ENCODE results near the gene PLXNA4. TPM values are rescaled to one million over a fixed set of nuclear protein-coding genes. Genes with fewer than 3 reads are reported as not detected.

The PLXNA4 gene
- total RNA-seq, 2 donors from 2014 or later = 0.41 to 2.8 TPM

- Histone ChIP-seq H3K27ac (no peak overlapping the region), H3K4me3 (no peak overlapping the region), H3K27me3 (replicated peaks; ENCODE audit: insufficient read depth) (no peaks in the 10 kb centered on the region), H3K4me1 (replicated peaks) (no peaks in the 10 kb centered on the region), H3K9me3 (no peaks in the 10 kb centered on the region), H3K36me3 (no peaks in the 10 kb centered on the region)
- TF ChIP-seq, protein P1, sequence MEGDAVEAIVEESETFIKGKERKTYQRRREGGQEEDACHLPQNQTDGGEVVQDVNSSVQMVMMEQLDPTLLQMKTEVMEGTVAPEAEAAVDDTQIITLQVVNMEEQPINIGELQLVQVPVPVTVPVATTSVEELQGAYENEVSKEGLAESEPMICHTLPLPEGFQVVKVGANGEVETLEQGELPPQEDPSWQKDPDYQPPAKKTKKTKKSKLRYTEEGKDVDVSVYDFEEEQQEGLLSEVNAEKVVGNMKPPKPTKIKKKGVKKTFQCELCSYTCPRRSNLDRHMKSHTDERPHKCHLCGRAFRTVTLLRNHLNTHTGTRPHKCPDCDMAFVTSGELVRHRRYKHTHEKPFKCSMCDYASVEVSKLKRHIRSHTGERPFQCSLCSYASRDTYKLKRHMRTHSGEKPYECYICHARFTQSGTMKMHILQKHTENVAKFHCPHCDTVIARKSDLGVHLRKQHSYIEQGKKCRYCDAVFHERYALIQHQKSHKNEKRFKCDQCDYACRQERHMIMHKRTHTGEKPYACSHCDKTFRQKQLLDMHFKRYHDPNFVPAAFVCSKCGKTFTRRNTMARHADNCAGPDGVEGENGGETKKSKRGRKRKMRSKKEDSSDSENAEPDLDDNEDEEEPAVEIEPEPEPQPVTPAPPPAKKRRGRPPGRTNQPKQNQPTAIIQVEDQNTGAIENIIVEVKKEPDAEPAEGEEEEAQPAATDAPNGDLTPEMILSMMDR (IDR thresholded peaks at IDR 0.05) = no peak
- TF ChIP-seq POLR2A (IDR thresholded peaks at IDR 0.05) (no peak), POLR2AphosphoS5 (IDR thresholded peaks at IDR 0.05) (no peak)
- no peak for DNase-seq (ENCODE audit: low spot score)
- intact Hi-C loops (cut with DNase I) = no loop called here
- 91% methylated on average over 5 of the region's 5 CpGs for WGBS
These were observed 136.1 kb downstream of the PLXNA4 start for GRCh38 chr7:132440151-132440550.

DNA sequence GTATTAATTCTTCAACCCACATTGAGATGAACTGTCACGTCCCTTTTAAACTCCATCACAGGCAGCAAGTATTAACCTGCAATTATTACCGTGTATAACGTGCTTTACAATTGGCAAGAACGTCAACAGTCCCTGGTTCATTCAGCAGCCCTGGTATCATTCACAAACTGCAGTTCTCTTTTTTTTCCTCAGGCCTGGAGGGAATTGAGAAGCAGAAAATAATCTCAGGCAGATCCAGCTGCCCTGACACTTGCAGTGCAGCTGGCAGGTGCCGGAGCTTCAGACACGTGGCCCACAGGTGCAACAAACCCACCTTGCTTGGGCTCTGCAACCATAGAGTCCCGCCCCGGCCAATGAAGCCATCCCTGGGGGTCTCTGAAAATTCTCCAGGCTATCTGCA is 137.3 kb downstream of the PLXNA4 start:
- Histone ChIP-seq H3K4me1 (replicated peaks) (no peaks in the 10 kb centered on the region), H3K27ac (no peak overlapping the region), H3K27me3 (replicated peaks; ENCODE audit: insufficient read depth) (no peaks in the 10 kb centered on the region), H3K4me3 (no peak overlapping the region), H3K36me3 (no peaks in the 10 kb centered on the region), H3K9me3 (no peaks in the 10 kb centered on the region)
- 65% methylated on average over 8 of the region's 8 CpGs for WGBS
- no peak for TF ChIP-seq POLR2A (IDR thresholded peaks at IDR 0.05)
- TF ChIP-seq, protein P1 (IDR thresholded peaks at IDR 0.05) = no peak
- no peak for TF ChIP-seq POLR2AphosphoS5 (IDR thresholded peaks at IDR 0.05)
- DNase-seq (ENCODE audit: low spot score) = no peak
- intact Hi-C loops (cut with DNase I) = no loop called here

GRCh38 chr7:132437730-132438129 is 138.5 kb downstream of the PLXNA4 start:
- no peak overlapping the region for H3K4me3 ChIP-seq
- H3K9me3 ChIP-seq = no peaks in the 10 kb centered on the region
- H3K4me1 ChIP-seq (replicated peaks) = no peaks in the 10 kb centered on the region
- WGBS = 84% methylated on average over 5 of the region's 5 CpGs
- no peak overlapping the region for H3K27ac ChIP-seq
- TF ChIP-seq POLR2A (IDR thresholded peaks at IDR 0.05) = no peak
- TF ChIP-seq, protein P1 (IDR thresholded peaks at IDR 0.05) = no peak
- TF ChIP-seq POLR2AphosphoS5 (IDR thresholded peaks at IDR 0.05) = no peak
- no peaks in the 10 kb centered on the region for H3K27me3 ChIP-seq (replicated peaks; ENCODE audit: insufficient read depth)
- no peak for DNase-seq (ENCODE audit: low spot score)
- no peaks in the 10 kb centered on the region for H3K36me3 ChIP-seq
- intact Hi-C loops (cut with DNase I) = no loop called here

GRCh38 chr7:132436121-132436520 is 140.1 kb downstream of the PLXNA4 start:
- intact Hi-C loops (cut with DNase I) = no loop called here
- no peak for DNase-seq (ENCODE audit: low spot score)

More at GRCh38 chr7:132436121-132436520, 140.1 kb downstream of the PLXNA4 start:
- no peaks in the 10 kb centered on the region for H3K4me1 ChIP-seq (replicated peaks)
- 63% methylated on average over 8 of the region's 8 CpGs for WGBS
- H3K4me3 ChIP-seq = no peak overlapping the region
- no peak overlapping the region for H3K27ac ChIP-seq
- H3K9me3 ChIP-seq = no peaks in the 10 kb centered on the region
- no peak for TF ChIP-seq POLR2AphosphoS5 (IDR thresholded peaks at IDR 0.05)
- TF ChIP-seq, protein P1 (IDR thresholded peaks at IDR 0.05) = no peak
- no peak for TF ChIP-seq POLR2A (IDR thresholded peaks at IDR 0.05)
- no peaks in the 10 kb centered on the region for H3K27me3 ChIP-seq (replicated peaks; ENCODE audit: insufficient read depth)
- no peaks in the 10 kb centered on the region for H3K36me3 ChIP-seq

Data from prostate gland (tissue), 2 donors.